ENCODE measurements around the gene CACHD1. TPM values are rescaled to one million over a fixed set of nuclear protein-coding genes. Genes with fewer than 3 reads are reported as not detected.
A peak's percentile ranks its signal among the peaks of the same experiment; 100 is the strongest.

Gene CACHD1
- total RNA-seq (2021; fragmentation: NEBNext Ultra II Directional; extraction: Animal tissue kit (Norgen Biotek cat#: 25700)) (42.5 and 44.7 TPM in 2 replicates), polyA plus RNA-seq (2011; rRNA removed) (22.2 and 26.4 TPM in 2 replicates), polyA minus RNA-seq (2011; rRNA and poly(A)+ RNA removed) (71.1 and 85.3 TPM in 2 replicates)
- 24.2 TPM for polyA plus RNA-seq (2011; cell fraction: cytosol; rRNA removed)
- polyA plus RNA-seq (2011; cell fraction: nucleus; rRNA removed) = 42.0 TPM
- polyA plus RNA-seq (2012, experiment 1 of 2) = 28.5 to 35.1 TPM (median 34.0 TPM) in 4 replicates
- 2.8 TPM for polyA plus RNA-seq (2012, experiment 2 of 2)
- polyA plus RNA-seq (2013, experiment 1 of 2) = 33.0 TPM
- 31.4 TPM for polyA plus RNA-seq (2013, experiment 2 of 2)
- polyA minus RNA-seq (2011; cell fraction: cytosol; rRNA and poly(A)+ RNA removed) = 39.4 TPM
- polyA minus RNA-seq (2011; cell fraction: nucleus; rRNA and poly(A)+ RNA removed) = 70.3 TPM
- long read RNA-seq, experiment 1, full-length matches to known transcripts = 1 of 34 reads
- long read RNA-seq, experiment 1, partial matches to known transcripts = 29 of 34 reads
- long read RNA-seq, experiment 1, other reads (novel, unspliced or antisense) = 4 of 34 reads
- long read RNA-seq, experiment 2, partial matches to known transcripts = 1 of 2 reads
- long read RNA-seq, experiment 2, other reads (novel, unspliced or antisense) = 1 of 2 reads

DNA sequence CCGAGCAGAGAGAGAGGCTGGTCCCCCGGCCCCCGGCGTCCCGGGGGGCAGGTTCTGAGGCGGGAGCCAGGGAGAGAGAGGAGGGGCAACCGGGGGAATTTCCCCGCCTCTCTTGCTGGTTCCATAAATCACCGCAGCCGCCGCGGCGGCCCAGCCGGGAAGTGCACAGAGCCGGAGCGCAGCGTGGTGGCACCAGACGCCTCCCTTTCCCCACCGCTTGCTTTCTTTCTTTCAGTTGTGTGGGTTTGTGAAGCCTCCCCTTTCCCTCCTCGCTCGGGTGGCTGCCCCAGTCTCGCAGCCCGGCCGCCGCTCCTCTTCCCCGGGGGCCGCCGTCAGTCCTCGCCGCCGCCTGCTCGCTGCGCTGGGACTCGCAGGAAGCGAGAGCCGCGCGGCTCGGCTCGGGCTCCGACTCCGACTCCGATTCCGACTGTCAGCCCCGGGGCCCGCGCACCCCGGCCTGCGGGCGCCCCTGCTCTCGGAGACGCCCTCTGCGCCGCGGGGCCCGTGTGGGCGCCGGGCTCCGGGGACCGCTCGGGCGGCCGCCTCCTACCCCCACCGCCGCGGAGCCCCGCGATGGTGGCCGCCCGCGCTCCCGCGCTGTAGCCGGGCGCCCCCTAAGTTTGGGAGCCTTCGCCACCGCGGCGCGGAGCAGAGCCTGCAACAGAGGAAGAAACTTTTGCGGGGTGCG, at the start of gene CACHD1:
CACHD1 (plus strand) TSS at position 153 of the 688 bp plus-strand sequence. CDS start 616 bp downstream, outside the sequence.
- Histone ChIP-seq H2BK5ac (ENCODE audit: low read depth, low read length) (peak within 1 kb of the TSS; percentile 80), H3K23me2 (ENCODE audit: low read depth, low read length) (peaks cover 24% of the 10 kb centered on the region), H3K36me3 (ENCODE audit: control insufficient read depth in 2 of 4, insufficient read depth in 4 of 4, low read length in 3 of 4) (peaks cover 0 to 6% (median 0%) of the 10 kb centered on the region in 4 experiments; a peak in 1 of 8 replicates), H3K4ac (replicated peaks; ENCODE audit: insufficient read length, low read depth, low read length) (no peak within 1 kb of the TSS), H3K79me2 (ENCODE audit: control insufficient read depth in 1 of 2, insufficient read depth in 2 of 2, low read length in 2 of 2) (peaks cover 15 to 40% of the 10 kb centered on the region in 2 experiments), H3K4me2 (ENCODE audit: insufficient read depth in 1 of 2, low read depth in 2 of 2, low read length in 2 of 2) (peak within 1 kb of the TSS; percentile 77 to 81), H3K18ac (ENCODE audit: extremely low read depth, low read length) (peak within 1 kb of the TSS; percentile 93), H2BK20ac (ENCODE audit: low read length) (peak within 1 kb of the TSS; percentile 76), H3K23ac (ENCODE audit: insufficient read length) (no peak within 1 kb of the TSS), H2BK12ac (ENCODE audit: low read depth, low read length) (peak within 1 kb of the TSS; percentile 56; the same call in 1 of the 2 replicates), H4K5ac (ENCODE audit: insufficient read length, low read depth, low read length) (peak within 1 kb of the TSS; percentile 68), H3K4me3 (ENCODE audit: extremely low read depth in 1 of 4, insufficient read depth in 2 of 4, low read depth in 3 of 4, low read length in 4 of 4) (peak within 1 kb of the TSS; percentile 76 to 94 (median 90)), H3K56ac (replicated peaks; ENCODE audit: insufficient read length, low read depth, low read length) (peak within 1 kb of the TSS; percentile 78), H3K9ac (replicated peaks in 1 of 4; ENCODE audit: extremely low read depth in 1 of 4, low read depth in 3 of 4, low read length in 3 of 4) (peak within 1 kb of the TSS; percentile 56 to 86 (median 72)), H4K91ac (replicated peaks; ENCODE audit: insufficient read length, low read length) (peak within 1 kb of the TSS; percentile 79), H2AFZ (ENCODE audit: low read length) (no peak within 1 kb of the TSS), H4K8ac (ENCODE audit: extremely low read depth, insufficient read depth, low read length) (peak within 1 kb of the TSS; percentile 57; the same call in 1 of the 2 replicates), H4K20me1 (replicated peaks in 1 of 2; ENCODE audit: control insufficient read depth in 1 of 2, insufficient read depth in 2 of 2, low read length in 2 of 2) (peaks cover 0 to 8% of the 10 kb centered on the region in 2 experiments), H2BK120ac (replicated peaks; ENCODE audit: low read depth, low read length) (peak within 1 kb of the TSS; percentile 66), H3K14ac (ENCODE audit: insufficient read length) (no peak within 1 kb of the TSS), H3K4me1 (replicated peaks in 1 of 4; ENCODE audit: control insufficient read depth in 3 of 4, insufficient read depth in 4 of 4, low read length in 3 of 4) (peaks cover 9 to 20% (median 13%) of the 10 kb centered on the region in 4 experiments), H3K27ac (ENCODE audit: low read depth, low read length) (peak within 1 kb of the TSS; percentile 39; the same call in 1 of the 2 replicates), H2BK15ac (ENCODE audit: low read length) (0 out of 2 replicates have a peak within 1 kb of the TSS, but pooled peaks have one; percentile 12), H2AK5ac (ENCODE audit: low read depth, low read length) (no peak within 1 kb of the TSS), H3K9me3 (ENCODE audit: insufficient read depth in 2 of 2, low read depth in 1 of 2, low read length in 1 of 2) (no peaks in the 10 kb centered on the region), H3K79me1 (ENCODE audit: low read depth, low read length) (no peaks in the 10 kb centered on the region; the same call in 1 of the 2 replicates), H3K27me3 (replicated peaks in 1 of 4; ENCODE audit: control insufficient read depth in 3 of 4, extremely low read depth in 1 of 4, insufficient read depth in 3 of 4, low read length in 3 of 4) (peaks cover 0 to 10% (median 2%) of the 10 kb centered on the region in 4 experiments; a peak in 3 of 7 replicates)
- ChIA-PET CTCF (ENCODE audit: partially characterized antibody) (interaction anchor here (1.5 kb wide), 1 partner anchor 19 kb away, joined by 3 read pairs; no protein-coding TSS in a partner anchor), POLR2A (ENCODE audit: partially characterized antibody) (interaction anchor here (1.4 to 3.6 kb wide), 5 partner anchors 18 to 36 kb away, joined by 4 to 27 read pairs (median 10); no protein-coding TSS in a partner anchor)
- FAIRE-seq (no peak), DNase-seq (ENCODE audit: low read depth in 1 of 2, low spot score in 2 of 2) (peak in 1 of 2 experiments; percentile 85)
- WGBS, 2 experiments (ENCODE audit: extremely low coverage in 1 of 2, insufficient coverage in 1 of 2, insufficient read length in 1 of 2, insufficient replicate concordance in 2 of 2, low coverage in 1 of 2, low lambda C conversion rate in 2 of 2, missing lambda C conversion rate in 1 of 2) = 1% methylated on average over 30 of the region's 82 CpGs; no CpG with 5 or more reads in 1 of the 2 experiments
- TF ChIP-seq RFX5 (IDR thresholded peaks at IDR 0.05; ENCODE audit: borderline replicate concordance, low read depth, low read length) (no peak), CTCF (IDR thresholded peaks at IDR 0.05; ENCODE audit: control extremely low read depth in 1 of 3, insufficient read depth in 1 of 3, low read depth in 1 of 3, low read length in 3 of 3) (peak in 2 of 3 experiments; percentile 1 to 15; a peak in 2 of 4 replicates)
- TF ChIP-seq, protein P1, sequence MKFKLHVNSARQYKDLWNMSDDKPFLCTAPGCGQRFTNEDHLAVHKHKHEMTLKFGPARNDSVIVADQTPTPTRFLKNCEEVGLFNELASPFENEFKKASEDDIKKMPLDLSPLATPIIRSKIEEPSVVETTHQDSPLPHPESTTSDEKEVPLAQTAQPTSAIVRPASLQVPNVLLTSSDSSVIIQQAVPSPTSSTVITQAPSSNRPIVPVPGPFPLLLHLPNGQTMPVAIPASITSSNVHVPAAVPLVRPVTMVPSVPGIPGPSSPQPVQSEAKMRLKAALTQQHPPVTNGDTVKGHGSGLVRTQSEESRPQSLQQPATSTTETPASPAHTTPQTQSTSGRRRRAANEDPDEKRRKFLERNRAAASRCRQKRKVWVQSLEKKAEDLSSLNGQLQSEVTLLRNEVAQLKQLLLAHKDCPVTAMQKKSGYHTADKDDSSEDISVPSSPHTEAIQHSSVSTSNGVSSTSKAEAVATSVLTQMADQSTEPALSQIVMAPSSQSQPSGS (IDR thresholded peaks at IDR 0.05; ENCODE audit: low read length) = no peak

Measured in H1 (cell line).